Neuronal stem cell (in vitro differentiated cells): ENCODE measurements around the gene HDAC11.

Experiments
- DNase-seq: peaks from one replicate; pipeline ENCODE4 v3.0.0-alpha.2; 2013; ENCODE audit warnings: low spot score
- H2AFZ ChIP-seq: one replicate; pipeline ENCODE4 v1.6.1; 2013; ENCODE audit warnings: mild to moderate bottlenecking, low read length, inconsistent platforms
- H2AK5ac ChIP-seq: 2 replicates; pipeline ENCODE4 v1.6.1; 2013; ENCODE audit warnings: low read depth, mild to moderate bottlenecking, inconsistent platforms, low read length, moderate library complexity, mixed read lengths
- H2BK120ac ChIP-seq: 2 replicates; pipeline ENCODE4 v1.6.1; 2013; ENCODE audit warnings: low read depth, mild to moderate bottlenecking, inconsistent platforms, low read length, moderate library complexity, mixed read lengths
- H2BK12ac ChIP-seq: one replicate; pipeline ENCODE4 v1.6.1; 2013; ENCODE audit warnings: low read length, inconsistent platforms
- H2BK15ac ChIP-seq: 2 replicates; pipeline ENCODE4 v1.6.1; 2013; ENCODE audit warnings: mild to moderate bottlenecking, low read length, inconsistent platforms, mixed read lengths
- H2BK5ac ChIP-seq: one replicate; pipeline ENCODE4 v1.6.1; 2013; ENCODE audit warnings: inconsistent platforms, mild to moderate bottlenecking, low read length, moderate library complexity
- H3K14ac ChIP-seq: one replicate; pipeline ENCODE4 v1.6.1; 2013; ENCODE audit warnings: low read length, inconsistent platforms
- H3K18ac ChIP-seq: 2 replicates; pipeline ENCODE4 v1.6.1; 2013; ENCODE audit warnings: low read length, inconsistent platforms
- H3K23ac ChIP-seq: 2 replicates; pipeline ENCODE4 v1.6.1; 2013; ENCODE audit warnings: low read depth, mild to moderate bottlenecking, mixed read lengths, low read length, inconsistent platforms; ENCODE audit not compliant: poor library complexity
- H3K27ac ChIP-seq: replicated peaks from 3 replicates; pipeline ENCODE4 v1.5.1; 2013; ENCODE audit warnings: low read length, inconsistent platforms
- H3K27me3 ChIP-seq, 3 experiments: 2 replicates each; pipeline ENCODE4 v1.6.1; 2013; ENCODE audit warnings: low read length in 3 of 3, mild to moderate bottlenecking in 2 of 3, inconsistent platforms in 1 of 3, low read depth in 1 of 3, mixed read lengths in 1 of 3, moderate library complexity in 1 of 3; ENCODE audit not compliant: control insufficient read depth in 3 of 3, insufficient read depth in 3 of 3
- H3K36me3 ChIP-seq, 2 donors: replicated peaks in 1 of 2; 2 replicates each; pipeline ENCODE4 v1.6.1; 2013; ENCODE audit warnings: low read length in 2 of 2; ENCODE audit not compliant: control insufficient read depth in 2 of 2, insufficient read depth in 2 of 2
- H3K4ac ChIP-seq: 2 replicates; pipeline ENCODE4 v1.6.1; 2013; ENCODE audit warnings: inconsistent platforms, mild to moderate bottlenecking, low read length, moderate library complexity
- H3K4me1 ChIP-seq, 2 donors: 1 replicate in 1 of 2; 2 replicates in 1 of 2; pipeline ENCODE4 v1.6.1; 2013; ENCODE audit warnings: low read length in 2 of 2, low read depth in 1 of 2; ENCODE audit not compliant: control insufficient read depth in 2 of 2, insufficient read depth in 1 of 2
- H3K4me2 ChIP-seq: one replicate; pipeline ENCODE4 v1.6.1; 2013; ENCODE audit warnings: mild to moderate bottlenecking, low read length, inconsistent platforms; ENCODE audit not compliant: insufficient read depth, poor library complexity, severe bottlenecking
- H3K4me3 ChIP-seq, 2 donors: 2 replicates each; pipeline ENCODE4 v1.5.1; 2013; ENCODE audit warnings: low read length in 2 of 2, mild to moderate bottlenecking in 2 of 2, inconsistent platforms in 1 of 2, moderate library complexity in 1 of 2
- H3K79me1 ChIP-seq: one replicate; pipeline ENCODE4 v1.6.1; 2013; ENCODE audit warnings: low read depth, mild to moderate bottlenecking, inconsistent platforms, low read length, moderate library complexity
- H3K9ac ChIP-seq: one replicate; pipeline ENCODE4 v1.6.1; 2013; ENCODE audit warnings: mild to moderate bottlenecking, low read depth, low read length, inconsistent platforms; ENCODE audit not compliant: poor library complexity
- H3K9me3 ChIP-seq, 2 donors: replicated peaks in 1 of 2; 2 replicates each; pipeline versions ENCODE3 to v1.6.1; 2013; ENCODE audit warnings: low read length in 2 of 2, mild to moderate bottlenecking in 2 of 2, inconsistent platforms in 1 of 2, low read depth in 1 of 2, mixed read lengths in 1 of 2, moderate library complexity in 1 of 2; ENCODE audit not compliant: control insufficient read depth in 2 of 2, insufficient read depth in 1 of 2
- H4K8ac ChIP-seq: one replicate; pipeline ENCODE4 v1.6.1; 2013; ENCODE audit warnings: low read depth, mild to moderate bottlenecking, inconsistent platforms, low read length, moderate library complexity
- H4K91ac ChIP-seq: one replicate; pipeline ENCODE4 v1.6.1; 2013; ENCODE audit warnings: low read length, low read depth, mild to moderate bottlenecking, inconsistent platforms; ENCODE audit not compliant: poor library complexity
- WGBS, 2 donors: extraction: QIAGEN DNeasy Blood & Tissue Kit; methylation state at CpG; one replicate each; pipeline ENCODE4 v1.1.7; 2013; ENCODE audit warnings: missing lambda C conversion rate in 2 of 2, mixed read lengths in 1 of 2; ENCODE audit not compliant: insufficient read length in 2 of 2, insufficient replicate concordance in 1 of 2; ENCODE audit errors: extremely low coverage in 2 of 2; 5-methylcytosine and 5-hydroxymethylcytosine counted together

HDAC11 gene

GRCh38 chr3:13533885-13534301, 53.8 kb downstream of the HDAC11 start:
- no CpG with 5 or more reads among the region's 8 CpGs for WGBS, 2 donors
- Histone ChIP-seq H3K9ac (no peak overlapping the region), H4K8ac (no peak overlapping the region), H2BK15ac (no peak overlapping the region), H3K23ac (no peak overlapping the region), H3K4me3 (no peak overlapping the region), H2AK5ac (no peak overlapping the region), H3K18ac (no peak overlapping the region), H3K4ac (no peak overlapping the region), H4K91ac (no peak overlapping the region), H2BK5ac (no peak overlapping the region), H3K14ac (no peak overlapping the region), H3K9me3 (no peaks in the 10 kb centered on the region), H3K27me3 (no peaks in the 10 kb centered on the region), H2BK12ac (no peak overlapping the region), H3K4me1 (peaks cover 1 to 3% of the 10 kb centered on the region in 2 donors), H3K4me2 (no peak overlapping the region), H3K36me3 (no peaks in the 10 kb centered on the region), H2AFZ (no peak overlapping the region), H3K79me1 (no peaks in the 10 kb centered on the region), H3K27ac (no peak overlapping the region), H2BK120ac (no peak overlapping the region)
- DNase-seq, result no peak

DNA sequence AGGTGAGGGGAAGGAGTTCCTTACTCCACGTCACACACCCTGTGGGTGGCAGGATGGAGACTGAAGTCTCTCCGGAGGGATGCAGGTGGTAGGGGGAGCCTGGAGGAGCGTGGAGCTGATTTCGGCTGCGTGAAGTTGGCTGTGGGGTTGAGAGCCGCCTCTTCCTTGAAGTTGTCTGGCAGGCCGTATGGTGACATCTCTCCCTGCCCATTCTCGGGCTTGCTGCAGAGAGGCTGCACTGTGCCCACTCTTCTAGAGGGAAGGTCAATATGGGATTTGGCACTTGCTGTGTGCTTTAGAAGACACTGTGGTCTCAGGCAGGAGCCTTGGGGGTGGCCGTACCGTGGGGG, 55.4 kb downstream of the HDAC11 start:
- peaks cover 0 to 3% of the 10 kb centered on the region in 2 donors for H3K4me1 ChIP-seq
- peak overlapping the region; percentile 49 for H2BK12ac ChIP-seq
- no peaks in the 10 kb centered on the region for H3K79me1 ChIP-seq
- no peak overlapping the region for H4K8ac ChIP-seq
- DNase-seq, result no peak
- H2BK120ac ChIP-seq, result no peak overlapping the region
- H3K23ac ChIP-seq, result no peak overlapping the region
- H3K36me3 ChIP-seq, result no peaks in the 10 kb centered on the region
- H3K4me2 ChIP-seq, result no peak overlapping the region
- peak overlapping the region; percentile 33 for H2AK5ac ChIP-seq
- no peak overlapping the region for H4K91ac ChIP-seq
- H2BK15ac ChIP-seq, result no peak overlapping the region
- no peak overlapping the region for H3K4ac ChIP-seq
- H3K4me3 ChIP-seq, result no peak overlapping the region
- no peak overlapping the region for H2AFZ ChIP-seq
- H3K14ac ChIP-seq, result no peak overlapping the region
- H3K27me3 ChIP-seq, result no peaks in the 10 kb centered on the region
- no peak overlapping the region for H3K27ac ChIP-seq
- peak overlapping the region; percentile 55 for H3K18ac ChIP-seq
- WGBS, 2 donors, result no CpG with 5 or more reads among the region's 10 CpGs
- H3K9me3 ChIP-seq, result no peaks in the 10 kb centered on the region
- no peak overlapping the region for H3K9ac ChIP-seq
- H2BK5ac ChIP-seq, result no peak overlapping the region

- Histone ChIP-seq H4K91ac (no peak overlapping the region), H3K4ac (no peak overlapping the region), H2BK12ac (no peak overlapping the region), H3K9ac (no peak overlapping the region), H3K18ac (peak overlapping the region; percentile 55), H3K4me3 (no peak overlapping the region), H3K27ac (no peak overlapping the region), H3K23ac (no peak overlapping the region), H2BK5ac (no peak overlapping the region), H3K9me3 (no peaks in the 10 kb centered on the region), H3K36me3 (no peaks in the 10 kb centered on the region), H2BK15ac (no peak overlapping the region), H2AK5ac (peak overlapping the region; percentile 33), H3K4me2 (no peak overlapping the region), H4K8ac (no peak overlapping the region), H3K79me1 (no peaks in the 10 kb centered on the region), H2AFZ (no peak overlapping the region), H3K4me1 (peaks cover 0 to 3% of the 10 kb centered on the region in 2 donors), H3K27me3 (no peaks in the 10 kb centered on the region), H3K14ac (no peak overlapping the region), H2BK120ac (no peak overlapping the region)
- no peak for DNase-seq
- WGBS, 2 donors, result no CpG with 5 or more reads among the region's 9 CpGs
Measured at GRCh38 chr3:13535905-13536304, 55.8 kb downstream of the HDAC11 start.

DNA sequence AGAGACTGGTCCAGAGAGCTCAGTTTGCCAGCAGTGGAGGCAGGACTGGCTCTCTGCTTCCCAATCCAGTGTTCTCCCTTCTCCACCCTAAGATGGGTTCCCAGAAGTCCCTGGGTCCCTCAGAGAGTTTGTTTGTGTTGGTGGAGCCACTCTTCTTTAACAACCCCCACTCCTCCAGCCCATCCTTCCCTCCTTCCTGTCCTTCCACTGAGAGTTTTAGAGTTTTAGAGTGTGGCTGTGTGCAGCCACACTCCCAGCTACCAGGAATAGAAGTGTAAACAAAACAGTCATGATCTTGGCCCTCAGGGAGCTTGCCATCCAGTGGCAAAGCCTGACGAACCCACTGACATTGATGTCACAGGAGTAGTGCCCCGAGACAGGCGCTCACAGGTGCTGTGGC, 56.3 kb downstream of the HDAC11 start:
- no peak overlapping the region for H2BK15ac ChIP-seq
- peak overlapping the region; percentile 15 for H2AFZ ChIP-seq
- no peak overlapping the region for H3K14ac ChIP-seq
- H3K18ac ChIP-seq, result no peak overlapping the region
- H2AK5ac ChIP-seq, result no peak overlapping the region
- peaks cover 0 to 3% of the 10 kb centered on the region in 2 donors for H3K4me1 ChIP-seq
- H3K4me2 ChIP-seq, result no peak overlapping the region
- no peak overlapping the region for H2BK120ac ChIP-seq
- no CpG with 5 or more reads among the region's 3 CpGs for WGBS, 2 donors
- no peak overlapping the region for H3K27ac ChIP-seq
- no peak for DNase-seq
- no peak overlapping the region for H4K8ac ChIP-seq
- no peaks in the 10 kb centered on the region for H3K36me3 ChIP-seq
- H3K9me3 ChIP-seq, result peaks cover 0 to 4% of the 10 kb centered on the region in 2 donors
- H3K27me3 ChIP-seq, result no peaks in the 10 kb centered on the region
- H3K4me3 ChIP-seq, result no peak overlapping the region
- no peak overlapping the region for H3K23ac ChIP-seq
- H3K79me1 ChIP-seq, result no peaks in the 10 kb centered on the region
- H4K91ac ChIP-seq, result no peak overlapping the region
- H2BK5ac ChIP-seq, result no peak overlapping the region
- no peak overlapping the region for H3K4ac ChIP-seq
- H2BK12ac ChIP-seq, result peak overlapping the region; percentile 10
- H3K9ac ChIP-seq, result no peak overlapping the region
